Measurements from ENCODE around the gene RHBDF1. TPM values are rescaled to one million over a fixed set of nuclear protein-coding genes. Genes with fewer than 3 reads are reported as not detected.

Gene RHBDF1
- total and polyA plus RNA-seq, 2 of the 13 experiments (the other 11 are each of a cell fraction or from before 2014, with no cell fraction given) = 5.4 to 26.9 TPM

- TF ChIP-seq RNF219 (CRISPR knock-in tag; IDR thresholded peaks at IDR 0.05) = no peak; the same call in 1 of the 2 replicates
- TF ChIP-seq ZFP36L1 (CRISPR knock-in tag; IDR thresholded peaks at IDR 0.05) = no peak
- TF ChIP-seq ZNF235 (CRISPR knock-in tag; IDR thresholded peaks at IDR 0.05; ENCODE audit: borderline replicate concordance) = peak; percentile 42; the same call in 1 of the 2 replicates
- no peak for TF ChIP-seq ZFP1 (CRISPR knock-in tag; IDR thresholded peaks at IDR 0.05)
- no peak for TF ChIP-seq NCOR1 (IDR thresholded peaks at IDR 0.05; ENCODE audit: borderline replicate concordance, low read length)
- TF ChIP-seq IRF2 (CRISPR knock-in tag; IDR thresholded peaks at IDR 0.05) = 0 out of 2 replicates have a peak, but pooled peaks have one; percentile 6
- TF ChIP-seq, protein P1, sequence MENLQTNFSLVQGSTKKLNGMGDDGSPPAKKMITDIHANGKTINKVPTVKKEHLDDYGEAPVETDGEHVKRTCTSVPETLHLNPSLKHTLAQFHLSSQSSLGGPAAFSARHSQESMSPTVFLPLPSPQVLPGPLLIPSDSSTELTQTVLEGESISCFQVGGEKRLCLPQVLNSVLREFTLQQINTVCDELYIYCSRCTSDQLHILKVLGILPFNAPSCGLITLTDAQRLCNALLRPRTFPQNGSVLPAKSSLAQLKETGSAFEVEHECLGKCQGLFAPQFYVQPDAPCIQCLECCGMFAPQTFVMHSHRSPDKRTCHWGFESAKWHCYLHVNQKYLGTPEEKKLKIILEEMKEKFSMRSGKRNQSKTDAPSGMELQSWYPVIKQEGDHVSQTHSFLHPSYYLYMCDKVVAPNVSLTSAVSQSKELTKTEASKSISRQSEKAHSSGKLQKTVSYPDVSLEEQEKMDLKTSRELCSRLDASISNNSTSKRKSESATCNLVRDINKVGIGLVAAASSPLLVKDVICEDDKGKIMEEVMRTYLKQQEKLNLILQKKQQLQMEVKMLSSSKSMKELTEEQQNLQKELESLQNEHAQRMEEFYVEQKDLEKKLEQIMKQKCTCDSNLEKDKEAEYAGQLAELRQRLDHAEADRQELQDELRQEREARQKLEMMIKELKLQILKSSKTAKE (CRISPR knock-in tag; IDR thresholded peaks at IDR 0.05; ENCODE audit: borderline replicate concordance) = peak; percentile 48; the same call in 1 of the 2 replicates
- no peak; the same call in 1 of the 2 replicates for TF ChIP-seq ZNF609 (CRISPR knock-in tag; IDR thresholded peaks at IDR 0.05; ENCODE audit: borderline replicate concordance)
- peak; percentile 23; the same call in 1 of the 2 replicates for TF ChIP-seq ZNF350 (CRISPR knock-in tag; IDR thresholded peaks at IDR 0.05; ENCODE audit: borderline replicate concordance, low read depth)
- TF ChIP-seq FOXM1 (CRISPR knock-in tag; IDR thresholded peaks at IDR 0.05) = no peak
- TF ChIP-seq HOXA3 (CRISPR knock-in tag; IDR thresholded peaks at IDR 0.05) = peak; percentile 45; the same call in 1 of the 2 replicates
- TF ChIP-seq, protein P2, sequence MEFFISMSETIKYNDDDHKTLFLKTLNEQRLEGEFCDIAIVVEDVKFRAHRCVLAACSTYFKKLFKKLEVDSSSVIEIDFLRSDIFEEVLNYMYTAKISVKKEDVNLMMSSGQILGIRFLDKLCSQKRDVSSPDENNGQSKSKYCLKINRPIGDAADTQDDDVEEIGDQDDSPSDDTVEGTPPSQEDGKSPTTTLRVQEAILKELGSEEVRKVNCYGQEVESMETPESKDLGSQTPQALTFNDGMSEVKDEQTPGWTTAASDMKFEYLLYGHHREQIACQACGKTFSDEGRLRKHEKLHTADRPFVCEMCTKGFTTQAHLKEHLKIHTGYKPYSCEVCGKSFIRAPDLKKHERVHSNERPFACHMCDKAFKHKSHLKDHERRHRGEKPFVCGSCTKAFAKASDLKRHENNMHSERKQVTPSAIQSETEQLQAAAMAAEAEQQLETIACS (CRISPR knock-in tag; IDR thresholded peaks at IDR 0.05) = no peak
- TF ChIP-seq KLF13 (CRISPR knock-in tag; IDR thresholded peaks at IDR 0.05) = peak; percentile 3; the same call in 1 of the 2 replicates
- TF ChIP-seq, protein P3, sequence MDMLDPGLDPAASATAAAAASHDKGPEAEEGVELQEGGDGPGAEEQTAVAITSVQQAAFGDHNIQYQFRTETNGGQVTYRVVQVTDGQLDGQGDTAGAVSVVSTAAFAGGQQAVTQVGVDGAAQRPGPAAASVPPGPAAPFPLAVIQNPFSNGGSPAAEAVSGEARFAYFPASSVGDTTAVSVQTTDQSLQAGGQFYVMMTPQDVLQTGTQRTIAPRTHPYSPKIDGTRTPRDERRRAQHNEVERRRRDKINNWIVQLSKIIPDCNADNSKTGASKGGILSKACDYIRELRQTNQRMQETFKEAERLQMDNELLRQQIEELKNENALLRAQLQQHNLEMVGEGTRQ (IDR thresholded peaks at IDR 0.05; ENCODE audit: low read depth, low read length) = no peak
- TF ChIP-seq, protein P3 (CRISPR knock-in tag; IDR thresholded peaks at IDR 0.05; ENCODE audit: borderline replicate concordance) = peak; percentile 61; the same call in 1 of the 2 replicates
Observed at GRCh38 chr16:53346-54236, 18.8 kb downstream of the RHBDF1 start, which contains the start of the genes POLR3K and SNRNP25 (continued).

Data from HepG2 (cell line).